Activated naive CD8-positive, alpha-beta T cell treated with anti-CD3 and anti-CD28 coated beads, Interleukin-2, amount 50 U/mL, for 16 hours (primary cell): ENCODE measurements around the gene PLAGL2.
"Not testable (repeated sequence)": the region's sequence is repeated elsewhere in the genome, so short reads cannot be mapped to it uniquely, and the experiment has no call there.

ENCODE experiments used
- DNase-seq: peaks from one replicate; pipeline ENCODE4 v3.0.0-alpha.2; 2020; ENCODE audit warnings: low read depth, low spot score

PLAGL2 gene

GRCh38 chr20:32183947-32184635 is 23.5 kb downstream of the PLAGL2 start:
- no peak for DNase-seq

GRCh38 chr20:32181606-32182005 is 25.9 kb downstream of the PLAGL2 start:
- no peak for DNase-seq

- no peak for DNase-seq
These were observed 27.6 kb downstream of the PLAGL2 start for GRCh38 chr20:32179934-32180333.

GRCh38 chr20:32179515-32179914 is 28.0 kb downstream of the PLAGL2 start:
- DNase-seq: no peak

- DNase-seq: not testable (repeated sequence)
These were observed 29.8 kb downstream of the PLAGL2 start for GRCh38 chr20:32177696-32178095.

- no peak for DNase-seq
These were observed 39.2 kb downstream of the PLAGL2 start for GRCh38 chr20:32168184-32168910.

GRCh38 chr20:32167552-32167951 is 40.0 kb downstream of the PLAGL2 start:
- DNase-seq: no peak

- DNase-seq: no peak
These were observed 41.6 kb downstream of the PLAGL2 start for GRCh38 chr20:32165836-32166545.

- DNase-seq: no peak
These were observed 42.4 kb downstream of the PLAGL2 start for GRCh38 chr20:32164984-32165735.

- DNase-seq: no peak
These were observed 43.6 kb downstream of the PLAGL2 start for GRCh38 chr20:32163951-32164350.

- no peak for DNase-seq
These were observed 45.2 kb downstream of the PLAGL2 start for GRCh38 chr20:32162351-32162750.

GRCh38 chr20:32160341-32160740 is 47.2 kb downstream of the PLAGL2 start:
- no peak for DNase-seq

GRCh38 chr20:32159766-32160221 is 47.7 kb downstream of the PLAGL2 start:
- no peak for DNase-seq

- DNase-seq: no peak
These were observed 48.4 kb downstream of the PLAGL2 start for GRCh38 chr20:32158943-32159660.

- no peak for DNase-seq
These were observed 49.2 kb downstream of the PLAGL2 start for GRCh38 chr20:32158351-32158750.

- no peak for DNase-seq
These were observed 49.9 kb downstream of the PLAGL2 start for GRCh38 chr20:32157611-32158010.

- DNase-seq: no peak
These were observed 52.2 kb downstream of the PLAGL2 start for GRCh38 chr20:32155017-32155981.

GRCh38 chr20:32153771-32154170 is 53.8 kb downstream of the PLAGL2 start:
- no peak for DNase-seq

- DNase-seq: no peak
These were observed 54.3 kb downstream of the PLAGL2 start for GRCh38 chr20:32153156-32153665.
